Measurements from ENCODE around the gene NUP85. TPM values are rescaled to one million over a fixed set of nuclear protein-coding genes. Genes with fewer than 3 reads are reported as not detected.
A peak's percentile ranks its signal among the peaks of the same experiment; 100 is the strongest.
"Not testable (repeated sequence)": the region's sequence is repeated elsewhere in the genome, so short reads cannot be mapped to it uniquely, and the experiment has no call there.

Gene NUP85
- total RNA-seq, 1 donor from 2014 or later = 38.1 TPM

DNA sequence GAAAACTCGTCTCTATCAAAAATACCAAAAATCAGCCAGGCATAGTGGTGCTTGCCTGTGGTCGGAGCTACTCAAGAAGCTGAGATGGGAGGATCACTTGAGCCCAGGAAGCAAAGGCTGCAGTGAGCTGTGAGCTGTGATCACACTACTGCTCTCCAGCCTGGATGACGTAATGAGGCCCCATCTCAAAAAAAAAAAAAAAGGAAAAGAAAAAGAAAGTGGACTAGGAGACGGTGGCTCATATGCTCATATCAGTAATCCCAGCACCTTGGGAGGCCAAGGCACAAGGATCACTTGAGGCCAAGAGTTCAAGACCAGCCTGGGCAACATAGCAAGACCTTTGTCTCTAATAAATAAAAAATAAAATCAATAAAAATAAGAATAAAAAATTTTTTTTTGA lies 13.9 kb upstream of the NUP85 start:
- no peaks in the 10 kb centered on the region for H3K9me3 ChIP-seq
- intact Hi-C loops (cut with DNase I) = no loop called here
- no peak for DNase-seq (ENCODE audit: low spot score in 2 of 2)
- TF ChIP-seq, protein P1, sequence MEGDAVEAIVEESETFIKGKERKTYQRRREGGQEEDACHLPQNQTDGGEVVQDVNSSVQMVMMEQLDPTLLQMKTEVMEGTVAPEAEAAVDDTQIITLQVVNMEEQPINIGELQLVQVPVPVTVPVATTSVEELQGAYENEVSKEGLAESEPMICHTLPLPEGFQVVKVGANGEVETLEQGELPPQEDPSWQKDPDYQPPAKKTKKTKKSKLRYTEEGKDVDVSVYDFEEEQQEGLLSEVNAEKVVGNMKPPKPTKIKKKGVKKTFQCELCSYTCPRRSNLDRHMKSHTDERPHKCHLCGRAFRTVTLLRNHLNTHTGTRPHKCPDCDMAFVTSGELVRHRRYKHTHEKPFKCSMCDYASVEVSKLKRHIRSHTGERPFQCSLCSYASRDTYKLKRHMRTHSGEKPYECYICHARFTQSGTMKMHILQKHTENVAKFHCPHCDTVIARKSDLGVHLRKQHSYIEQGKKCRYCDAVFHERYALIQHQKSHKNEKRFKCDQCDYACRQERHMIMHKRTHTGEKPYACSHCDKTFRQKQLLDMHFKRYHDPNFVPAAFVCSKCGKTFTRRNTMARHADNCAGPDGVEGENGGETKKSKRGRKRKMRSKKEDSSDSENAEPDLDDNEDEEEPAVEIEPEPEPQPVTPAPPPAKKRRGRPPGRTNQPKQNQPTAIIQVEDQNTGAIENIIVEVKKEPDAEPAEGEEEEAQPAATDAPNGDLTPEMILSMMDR (IDR thresholded peaks at IDR 0.05) = no peak
- no peaks in the 10 kb centered on the region for H3K36me3 ChIP-seq
- H3K27ac ChIP-seq = no peak overlapping the region
- no peaks in the 10 kb centered on the region for H3K27me3 ChIP-seq
- no peaks in the 10 kb centered on the region for H3K4me1 ChIP-seq
- no peak overlapping the region for H3K4me3 ChIP-seq

DNA sequence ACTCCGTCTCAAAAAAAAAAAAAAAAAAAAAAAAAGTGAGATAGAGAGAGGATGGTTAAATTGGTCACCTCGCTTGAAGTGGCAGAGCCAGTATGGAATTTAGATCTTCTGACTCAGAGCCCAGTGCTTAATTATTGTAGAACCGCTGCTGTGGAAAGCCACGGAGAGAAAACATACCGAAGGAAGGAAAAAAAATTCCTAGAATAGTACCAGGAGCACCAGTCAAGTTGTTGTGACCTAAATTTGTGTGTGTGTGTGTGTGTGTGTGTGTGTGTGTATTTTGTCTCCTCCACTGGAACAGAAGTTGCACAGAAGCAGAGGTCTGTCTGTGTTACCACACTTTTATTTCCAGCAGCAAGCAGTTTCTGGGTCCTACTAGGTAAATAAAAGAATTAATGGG lies 10.6 kb upstream of the NUP85 start:
- H3K9me3 ChIP-seq = no peaks in the 10 kb centered on the region
- H3K4me3 ChIP-seq = no peak overlapping the region
- H3K4me1 ChIP-seq = no peaks in the 10 kb centered on the region
- no peaks in the 10 kb centered on the region for H3K27me3 ChIP-seq
- intact Hi-C loops (cut with DNase I) = no loop called here
- no peak overlapping the region for H3K27ac ChIP-seq
- H3K36me3 ChIP-seq = no peaks in the 10 kb centered on the region
- TF ChIP-seq, protein P1 (IDR thresholded peaks at IDR 0.05) = no peak
- no peak for DNase-seq (ENCODE audit: low spot score in 2 of 2)

DNA sequence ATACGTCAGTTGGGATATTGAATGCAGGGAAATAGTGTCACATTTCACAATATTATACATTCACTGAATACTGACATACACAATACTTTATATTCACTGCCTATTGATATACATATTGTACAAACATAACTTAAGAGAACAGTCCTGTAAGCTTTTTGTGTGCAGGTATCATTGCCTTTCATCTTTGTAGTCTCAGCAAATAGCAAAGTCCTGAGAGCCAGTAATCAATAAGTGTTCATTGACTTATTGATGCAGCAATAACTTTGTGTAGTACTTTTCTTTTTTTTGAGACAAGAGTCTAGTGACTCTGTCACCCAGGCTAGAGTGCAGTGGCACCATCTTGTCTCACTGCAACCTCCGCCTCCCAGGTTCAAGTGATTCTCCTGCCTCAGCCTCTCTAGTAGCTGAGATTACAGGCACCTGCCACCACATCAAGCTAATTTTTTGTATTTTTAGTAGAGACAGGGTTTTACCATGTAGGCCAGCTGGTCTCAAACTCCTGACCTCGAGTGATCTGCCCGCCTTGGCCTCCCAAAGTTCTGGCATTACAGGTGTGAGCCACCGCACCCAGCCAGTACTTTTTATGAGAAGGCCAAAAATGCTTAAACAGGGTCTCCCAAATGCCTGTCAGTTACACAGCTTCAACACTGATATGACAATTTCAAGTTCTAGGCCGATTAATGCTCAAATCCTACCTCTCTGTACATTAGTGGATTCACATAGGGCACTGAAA lies 5.4 kb upstream of the NUP85 start:
- intact Hi-C loops (cut with DNase I) = loop anchor here (2.0 kb wide), 2 partner anchors 85 to 239 kb away; no protein-coding TSS in a partner anchor

DNA sequence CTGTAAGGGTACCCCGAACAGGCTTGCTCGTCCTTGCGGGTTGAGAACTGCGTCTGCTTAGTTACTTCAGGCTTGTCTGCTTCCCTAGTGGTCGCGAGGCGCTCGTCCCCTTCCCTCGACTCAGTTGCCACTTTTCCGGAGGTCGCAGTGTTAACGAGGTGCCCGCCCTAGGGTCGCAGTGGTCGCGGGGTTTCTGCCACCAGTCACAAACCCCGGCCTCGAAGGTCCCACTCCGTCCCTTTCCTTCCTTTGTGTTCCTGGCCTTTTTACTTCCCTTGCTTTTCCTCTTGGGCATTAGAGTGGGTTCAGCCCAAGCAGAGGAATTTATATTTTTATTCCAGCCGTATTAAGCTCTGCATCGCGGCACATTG lies 299 bp downstream of the NUP85 start:
- Histone ChIP-seq H3K4me1 (peaks cover 0 to 7% of the 10 kb centered on the region in 2 donors), H3K9me3 (no peaks in the 10 kb centered on the region), H3K4me3 (peak overlapping the region; percentile 81 to 98), H3K27me3 (no peaks in the 10 kb centered on the region), H3K27ac (peak overlapping the region; percentile 84 to 91), H3K36me3 (peaks cover 16 to 17% of the 10 kb centered on the region in 2 donors)
- no peak for DNase-seq (ENCODE audit: low spot score in 2 of 2)
- intact Hi-C loops (cut with DNase I) = loop anchor here (1.0 to 5.0 kb wide), 3 partner anchors 23 to 158 kb away; partner anchors contain the start of genes GGA3, KCTD2, MRPS7 and SUMO2
- TF ChIP-seq, protein P1 (IDR thresholded peaks at IDR 0.05) = no peak

More for the DNA sequence above, 5.4 kb upstream of the NUP85 start:
- Histone ChIP-seq H3K4me3 (no peak overlapping the region), H3K27ac (no peak overlapping the region), H3K36me3 (no peaks in the 10 kb centered on the region), H3K4me1 (no peaks in the 10 kb centered on the region), H3K27me3 (no peaks in the 10 kb centered on the region), H3K9me3 (no peaks in the 10 kb centered on the region)
- no peak for DNase-seq (ENCODE audit: low spot score in 2 of 2)
- TF ChIP-seq, protein P1 (IDR thresholded peaks at IDR 0.05) = no peak

DNA sequence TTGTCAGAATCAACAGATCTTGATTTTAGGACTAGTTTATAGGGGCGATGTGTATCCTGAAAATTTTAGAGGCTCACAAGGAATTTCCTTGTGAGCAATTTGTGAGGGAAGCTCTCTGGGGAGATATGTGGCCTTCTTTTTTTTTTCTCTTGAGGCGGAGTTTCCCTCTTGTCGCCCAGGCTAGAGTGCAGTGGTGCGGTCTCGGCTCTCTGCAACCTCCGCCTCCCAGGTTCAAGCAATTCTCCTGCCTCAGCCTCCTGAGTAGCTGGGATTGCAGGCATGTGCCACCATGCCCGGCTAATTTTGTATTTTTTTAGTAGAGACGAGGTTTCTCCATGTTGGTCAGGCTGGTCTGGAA lies 1.6 kb downstream of the NUP85 start:
- not testable (repeated sequence) for DNase-seq (ENCODE audit: low spot score in 2 of 2); H3K27me3 ChIP-seq; H3K27ac ChIP-seq; H3K4me1 ChIP-seq; H3K9me3 ChIP-seq
- Histone ChIP-seq H3K4me3 (peak overlapping the region in 1 of 2 donors; percentile 98), H3K36me3 (peaks cover 27% of the 10 kb centered on the region in 2 donors)
- intact Hi-C loops (cut with DNase I) = loop anchor here (5.0 kb wide), 1 partner anchor 55 kb away; the partner anchor contains the start of genes GGA3 and MRPS7

DNA sequence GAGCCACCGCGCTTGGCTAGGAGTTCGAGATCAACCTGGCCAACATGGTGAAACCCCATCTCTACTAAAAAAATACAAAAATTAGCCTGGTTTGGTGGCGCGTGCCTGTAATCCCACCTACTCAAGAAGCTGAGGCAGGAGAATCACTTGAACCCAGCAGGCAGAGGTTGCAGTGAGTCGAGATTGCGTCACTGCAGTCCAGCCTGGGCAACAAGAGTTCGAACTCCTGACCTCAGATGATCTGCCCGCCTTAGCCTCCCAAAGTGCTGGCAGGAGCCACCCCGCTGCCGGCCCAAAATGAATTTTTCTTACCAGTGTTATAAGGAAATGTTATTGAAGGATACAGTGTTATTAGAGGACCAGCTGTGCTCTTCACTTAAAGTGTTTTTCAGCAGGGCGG lies 2.3 kb downstream of the NUP85 start:
- H3K9me3 ChIP-seq = no peaks in the 10 kb centered on the region
- H3K36me3 ChIP-seq = peaks cover 33 to 34% of the 10 kb centered on the region in 2 donors
- peaks cover 0 to 7% of the 10 kb centered on the region in 2 donors for H3K4me1 ChIP-seq
- no peak for DNase-seq (ENCODE audit: low spot score in 2 of 2)
- H3K27me3 ChIP-seq = no peaks in the 10 kb centered on the region
- no peak overlapping the region for H3K27ac ChIP-seq
- TF ChIP-seq, protein P1 (IDR thresholded peaks at IDR 0.05) = no peak
- intact Hi-C loops (cut with DNase I) = loop anchor here (5.0 kb wide), 1 partner anchor 55 kb away; the partner anchor contains the start of genes GGA3 and MRPS7
- no peak overlapping the region for H3K4me3 ChIP-seq
